ENCODE results near the gene CAPS. TPM values are rescaled to one million over a fixed set of nuclear protein-coding genes. Genes with fewer than 3 reads are reported as not detected.
"Not testable (repeated sequence)": the region's sequence is repeated elsewhere in the genome, so short reads cannot be mapped to it uniquely, and the experiment has no call there.

CAPS gene
- polyA plus RNA-seq, 1 donor = 21.8 TPM

DNA sequence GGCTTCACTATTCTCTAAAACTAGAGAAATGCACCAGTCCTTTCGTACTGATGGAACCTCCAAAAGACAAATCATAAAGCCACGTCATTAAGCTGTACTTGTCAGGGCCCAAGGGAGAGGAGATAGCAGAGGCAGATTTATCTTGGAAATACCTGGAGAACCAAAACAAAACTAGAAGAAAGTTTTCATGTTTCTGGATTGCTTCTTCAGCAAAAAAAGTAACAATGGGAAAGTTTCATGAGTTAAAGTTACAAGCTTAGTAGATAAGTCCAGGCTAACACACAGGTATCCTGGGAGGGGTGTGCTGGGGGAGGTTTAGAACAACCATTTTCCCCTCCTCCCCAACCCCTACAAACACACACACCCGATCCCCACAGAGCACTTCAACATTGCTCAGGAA is 42.3 kb downstream of the CAPS start:
- no peak for DNase-seq

GRCh38 chr19:5956728-5957127 is 42.7 kb downstream of the CAPS start:
- no peak for DNase-seq

GRCh38 chr19:5957170-5957569 is 43.1 kb downstream of the CAPS start:
- DNase-seq = no peak

- DNase-seq = no peak
Observed at GRCh38 chr19:5958074-5958850, 44.2 kb downstream of the CAPS start.

DNA sequence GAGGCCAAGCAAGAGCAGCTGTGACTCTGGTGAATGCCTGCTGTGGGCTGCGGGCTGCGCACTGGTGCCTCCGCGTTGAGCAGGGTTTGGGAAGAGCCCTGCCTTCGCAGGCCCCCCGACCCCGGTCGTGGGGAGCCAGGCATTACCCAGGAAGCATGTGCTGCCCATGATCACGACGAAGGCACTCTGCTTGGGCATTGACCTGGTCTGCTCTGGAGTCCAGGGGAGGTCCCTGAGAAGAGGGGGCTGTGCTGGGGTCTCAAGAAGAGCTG is 44.7 kb downstream of the CAPS start:
- DNase-seq = no peak

- no peak for DNase-seq
Observed at GRCh38 chr19:5959260-5960004, 45.4 kb downstream of the CAPS start.

GRCh38 chr19:5960005-5961001 is 46.2 kb downstream of the CAPS start:
- DNase-seq = no peak

GRCh38 chr19:5961641-5961968 is 47.6 kb downstream of the CAPS start:
- not testable (repeated sequence) for DNase-seq

GRCh38 chr19:5961969-5962945 is 48.2 kb downstream of the CAPS start:
- no peak for DNase-seq

DNA sequence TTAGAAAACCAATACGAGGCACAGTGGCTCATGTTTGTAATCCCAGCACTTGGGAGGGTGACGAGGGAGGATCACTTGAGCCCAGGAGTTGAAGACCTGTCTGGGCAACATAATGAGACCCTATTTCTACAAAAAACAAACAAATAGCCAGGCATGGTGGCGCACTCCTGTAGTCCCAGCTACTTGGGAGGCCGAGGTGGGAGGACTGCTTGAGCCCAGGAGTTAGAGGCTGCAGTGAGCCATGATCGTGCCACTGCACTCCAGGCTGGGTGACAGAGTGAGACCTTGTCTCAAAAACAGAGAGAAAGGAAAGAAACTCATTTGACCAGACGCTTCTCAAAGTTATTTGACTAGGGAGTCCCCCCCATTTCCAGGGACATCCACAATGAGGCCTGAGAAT is 49.2 kb downstream of the CAPS start:
- not testable (repeated sequence) for DNase-seq

DNA sequence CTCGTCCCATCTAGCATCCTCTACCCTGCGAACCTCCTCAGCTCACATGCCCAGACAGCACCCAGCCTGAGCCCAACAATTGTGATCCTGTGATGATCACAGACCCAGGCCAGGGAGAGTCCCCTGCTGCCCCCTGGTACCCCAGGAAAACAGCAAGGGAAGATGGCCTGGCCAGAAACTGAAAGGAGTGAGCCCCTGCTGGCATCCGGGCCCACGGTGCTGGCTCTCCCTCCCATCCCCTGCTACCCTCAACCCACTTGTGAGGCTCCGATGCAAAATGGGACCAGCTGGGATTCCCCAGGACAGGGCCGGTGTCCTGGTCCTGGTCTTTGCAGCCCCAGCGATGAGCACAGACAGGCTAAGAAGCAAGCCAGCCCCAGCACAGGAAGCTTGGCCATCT is 49.8 kb downstream of the CAPS start:
- DNase-seq = no peak

GRCh38 chr19:5964816-5965565 is 50.9 kb downstream of the CAPS start:
- DNase-seq = no peak

Other genes with a start within 250 kb of the CAPS start
- gene MICOS13, start 233.7 kb upstream of the CAPS start, polyA plus RNA-seq (ENCODE audit: insufficient read length) = 28.9 TPM
- 8.9 TPM for gene HSD11B1L, start 233.2 kb upstream of the CAPS start, polyA plus RNA-seq (ENCODE audit: insufficient read length)
- gene RPL36, start 224.0 kb upstream of the CAPS start, polyA plus RNA-seq (ENCODE audit: insufficient read length) = 513 TPM
- gene LONP1, start 194.1 kb upstream of the CAPS start, polyA plus RNA-seq (ENCODE audit: insufficient read length) = 50.7 TPM
- not detected for gene CATSPERD, start 193.6 kb upstream of the CAPS start, polyA plus RNA-seq (ENCODE audit: insufficient read length)
- gene PRR22, start 129.5 kb upstream of the CAPS start, polyA plus RNA-seq (ENCODE audit: insufficient read length) = 2.8 TPM
- 26.2 TPM for gene DUS3L, start 123.1 kb upstream of the CAPS start, polyA plus RNA-seq (ENCODE audit: insufficient read length)
- 2.6 TPM for gene NRTN, start 109.2 kb upstream of the CAPS start, polyA plus RNA-seq (ENCODE audit: insufficient read length)
- 13.4 TPM for gene FUT6, start 74.6 kb upstream of the CAPS start, polyA plus RNA-seq (ENCODE audit: insufficient read length)
- gene FUT3, start 62.8 kb upstream of the CAPS start, polyA plus RNA-seq (ENCODE audit: insufficient read length) = 1.2 TPM
- gene FUT5, start 43.7 kb upstream of the CAPS start, polyA plus RNA-seq (ENCODE audit: insufficient read length) = not detected
- 120 TPM for gene NDUFA11, start 10.5 kb upstream of the CAPS start, polyA plus RNA-seq (ENCODE audit: insufficient read length)
- 8.7 TPM for gene VMAC, start 9.4 kb upstream of the CAPS start, polyA plus RNA-seq (ENCODE audit: insufficient read length)
- gene RANBP3, start 63.9 kb downstream of the CAPS start, polyA plus RNA-seq (ENCODE audit: insufficient read length) = 72.2 TPM
- 9.2 TPM for gene RFX2, start 196.2 kb downstream of the CAPS start, polyA plus RNA-seq (ENCODE audit: insufficient read length)
- gene ACSBG2, start 221.4 kb downstream of the CAPS start, polyA plus RNA-seq (ENCODE audit: insufficient read length) = 4.1 TPM

Measured in left kidney (tissue), 2 donors.